WTC11 (cell line): ENCODE data around the gene NTN4. TPM values are rescaled to one million over a fixed set of nuclear protein-coding genes. Genes with fewer than 3 reads are reported as not detected.

Experiments used
- ATAC-seq: fragments of 200-7000 bp; cut with Tn5 transposase; 2 replicates; pipeline ENCODE4 v1.10.0; 2021; ENCODE audit warnings: mild to moderate bottlenecking, moderate library complexity
- CTCF ChIA-PET: fragments of 300-600 bp; sonication (Branson Sonifier 250); formaldehyde crosslinking; loops from one replicate; lab custom pipeline; 2021; ENCODE audit warnings: antibody characterized with exemption; lab: Charles Lee
- POLR2A ChIA-PET: fragments of 350-600 bp; sonication (Branson Sonifier 250); formaldehyde crosslinking; loops from one replicate; lab custom pipeline; 2021; ENCODE audit warnings: antibody characterized with exemption; lab: Charles Lee
- DNase-seq: peaks from one replicate; pipeline ENCODE4 v3.0.0; 2021; ENCODE audit warnings: low spot score
- H3K27ac Mint-ChIP-seq: 2 replicates; pipeline ENCODE4 v1.8.0; 2021; ENCODE audit warnings: mixed read lengths
- H3K27me3 Mint-ChIP-seq: 2 replicates; pipeline ENCODE4 v1.8.0; 2021; ENCODE audit warnings: low read depth, mild to moderate bottlenecking, moderate library complexity, mixed read lengths
- H3K36me3 Mint-ChIP-seq: 2 replicates; pipeline ENCODE4 v1.8.0; 2021; ENCODE audit warnings: mixed read lengths
- H3K4me1 Mint-ChIP-seq: 2 replicates; pipeline ENCODE4 v1.8.0; 2022; ENCODE audit warnings: mixed read lengths
- H3K4me3 Mint-ChIP-seq: 2 replicates; pipeline ENCODE4 v1.8.0; 2021; ENCODE audit warnings: mild to moderate bottlenecking, moderate library complexity, mixed read lengths
- H3K9me3 Mint-ChIP-seq: 2 replicates; pipeline ENCODE4 v1.8.0; 2021; ENCODE audit warnings: mixed read lengths
- CREM ChIP-seq: sonication (generic); formaldehyde crosslinking; IDR thresholded peaks from 2 replicates; pipeline ENCODE4 v1.8.1; 2022; ENCODE audit warnings: mild to moderate bottlenecking, missing genetic modification reagents, moderate library complexity
- ELF4 ChIP-seq: sonication (generic); formaldehyde crosslinking; IDR thresholded peaks from 2 replicates; pipeline ENCODE4 v1.8.1; 2022; ENCODE audit warnings: low read depth, mild to moderate bottlenecking, moderate library complexity, missing genetic modification reagents
- JAZF1 ChIP-seq: fragments of 250-450 bp; sonication (Bioruptor Pico); IDR thresholded peaks from 2 replicates; pipeline ENCODE4 v1.9.0; 2021; ENCODE audit warnings: moderate library complexity, mild to moderate bottlenecking, inconsistent platforms
- NR3C1 ChIP-seq: sonication (generic); formaldehyde crosslinking; conservative IDR thresholded peaks from 2 replicates; pipeline ENCODE4 v1.8.1; 2023; ENCODE audit warnings: low read depth, mild to moderate bottlenecking, missing genetic modification reagents
- OVOL2 ChIP-seq: fragments of 250-450 bp; sonication (Bioruptor Pico); IDR thresholded peaks from 2 replicates; pipeline ENCODE4 v1.9.0; 2021; ENCODE audit warnings: mild to moderate bottlenecking, borderline replicate concordance
- SMAD4 ChIP-seq: sonication (generic); formaldehyde crosslinking; IDR thresholded peaks from 2 replicates; pipeline ENCODE4 v1.8.0; 2022; ENCODE audit warnings: mild to moderate bottlenecking, missing genetic modification reagents
- TEAD1 ChIP-seq: sonication (generic); formaldehyde crosslinking; IDR thresholded peaks from 2 replicates; pipeline ENCODE4 v1.8.0; 2022; ENCODE audit warnings: mild to moderate bottlenecking, missing genetic modification reagents
- ZNF121 ChIP-seq: sonication (generic); formaldehyde crosslinking; IDR thresholded peaks from 2 replicates; pipeline ENCODE4 v1.8.0; 2023; ENCODE audit warnings: missing genetic modification reagents
- ZNF263 ChIP-seq: sonication (generic); formaldehyde crosslinking; IDR thresholded peaks from 2 replicates; pipeline ENCODE4 v1.8.1; 2022; ENCODE audit warnings: low read depth, mild to moderate bottlenecking, moderate library complexity, missing genetic modification reagents
- ZNF317 ChIP-seq: sonication (generic); formaldehyde crosslinking; IDR thresholded peaks from 2 replicates; pipeline ENCODE4 v1.8.1; 2023; ENCODE audit warnings: low read depth, mild to moderate bottlenecking, moderate library complexity, missing genetic modification reagents, borderline replicate concordance
- ZNF671 ChIP-seq: fragments of 250-450 bp; sonication (Bioruptor Pico); IDR thresholded peaks from 2 replicates; pipeline ENCODE4 v1.8.0; 2021; ENCODE audit warnings: mild to moderate bottlenecking
- total RNA-seq: library from RNA; stranded (reverse); gene quantifications from 3 replicates; pipeline ENCODE4 v1.2.3, GENCODE V29; 2021
- TF ChIP-seq, protein P1 (sequence below): sonication (generic); formaldehyde crosslinking; IDR thresholded peaks from 2 replicates; pipeline ENCODE4 v1.8.1; 2023; ENCODE audit warnings: mild to moderate bottlenecking, missing genetic modification reagents, borderline replicate concordance
- TF ChIP-seq, protein P2 (sequence below): sonication (generic); formaldehyde crosslinking; IDR thresholded peaks from 2 replicates; pipeline ENCODE4 v1.8.1; 2022; ENCODE audit warnings: mild to moderate bottlenecking, missing genetic modification reagents, moderate library complexity, borderline replicate concordance
- TF ChIP-seq, protein P3 (sequence below): sonication (generic); formaldehyde crosslinking; IDR thresholded peaks from 2 replicates; pipeline ENCODE4 v1.8.0; 2022; ENCODE audit warnings: missing genetic modification reagents
- TF ChIP-seq, protein P4 (sequence below): sonication (generic); formaldehyde crosslinking; IDR thresholded peaks from 2 replicates; pipeline ENCODE4 v1.8.1; 2022; ENCODE audit warnings: missing genetic modification reagents, borderline replicate concordance
- TF ChIP-seq, protein P5 (sequence below): sonication (generic); formaldehyde crosslinking; IDR thresholded peaks from 2 replicates; pipeline ENCODE4 v1.8.0; 2023; ENCODE audit warnings: missing genetic modification reagents
- TF ChIP-seq, protein P6 (sequence below): sonication (generic); formaldehyde crosslinking; IDR thresholded peaks from 2 replicates; pipeline ENCODE4 v1.8.1; 2023; ENCODE audit warnings: mild to moderate bottlenecking, moderate library complexity, missing genetic modification reagents
- TF ChIP-seq, protein P7 (sequence below): sonication (generic); formaldehyde crosslinking; IDR thresholded peaks from 2 replicates; pipeline ENCODE4 v1.8.1; 2022; ENCODE audit warnings: mild to moderate bottlenecking, moderate library complexity, missing genetic modification reagents

Gene NTN4
- total RNA-seq, 1 experiment from 2014 or later: 2.7 TPM

DNA sequence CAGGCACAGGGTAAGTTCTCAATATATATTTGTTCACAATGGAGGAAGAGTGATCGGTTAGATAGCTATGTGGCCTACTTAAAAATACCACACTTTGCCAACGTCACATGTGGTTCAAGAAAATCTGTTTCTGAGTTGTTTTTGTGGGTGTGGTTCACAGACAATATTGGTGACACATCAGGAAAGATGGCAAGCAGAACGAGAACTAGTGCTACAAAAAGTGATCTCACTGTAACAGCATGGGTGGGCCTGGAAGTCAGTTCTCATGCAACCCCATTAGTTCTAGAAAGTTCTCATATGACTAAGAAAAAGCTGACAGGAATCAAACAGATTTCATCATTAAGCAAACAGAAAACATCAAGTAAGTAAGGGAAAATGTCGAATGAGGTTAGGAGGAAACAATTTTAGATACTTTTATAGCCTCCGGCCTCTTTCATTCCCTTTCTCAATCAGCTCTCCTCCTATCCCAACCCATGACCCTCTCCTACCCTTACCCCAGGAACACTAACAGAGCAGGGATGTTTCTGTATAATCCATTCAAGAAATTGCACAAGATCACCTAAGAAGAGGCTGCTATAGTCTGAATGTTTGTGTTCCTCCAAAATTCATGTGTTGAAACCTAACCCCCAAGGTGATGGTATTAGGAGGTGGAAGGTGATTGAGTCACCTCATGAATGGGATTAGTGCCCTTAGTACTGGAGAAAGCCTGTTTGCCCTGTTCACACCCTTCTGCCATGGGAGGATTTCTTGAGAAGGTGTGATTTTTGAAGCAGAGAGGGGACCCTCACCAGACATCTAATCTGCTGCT lies 15.5 kb upstream of the NTN4 start:
- POLR2A ChIA-PET: no interaction called here

DNA sequence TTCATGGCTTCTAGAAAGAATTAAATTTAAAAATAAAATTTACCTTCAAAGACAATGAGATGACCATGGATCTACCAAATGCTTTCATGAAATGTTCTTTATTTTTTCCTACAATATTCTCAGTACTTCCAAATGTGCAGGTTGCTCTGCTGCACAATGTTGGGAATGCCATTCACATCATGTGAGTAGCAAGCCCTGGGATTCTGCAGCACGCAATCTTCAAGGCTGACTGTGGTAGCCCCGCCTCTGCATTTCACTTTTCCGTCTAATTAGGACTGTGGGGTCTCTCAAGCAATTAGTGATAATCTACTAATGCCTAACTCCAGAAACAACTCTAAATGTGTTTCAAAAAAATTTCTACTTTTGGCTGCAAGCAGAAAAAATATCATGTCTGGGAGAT lies 13.7 kb upstream of the NTN4 start:
- no peaks in the 10 kb centered on the region for H3K27me3 Mint-ChIP-seq
- DNase-seq: no peak
- no peak for ATAC-seq
- H3K36me3 Mint-ChIP-seq: no peaks in the 10 kb centered on the region; the same call in 1 of the 2 replicates
- no peaks in the 10 kb centered on the region for H3K4me1 Mint-ChIP-seq
- ChIA-PET CTCF (interaction anchor here (1.8 kb wide), 1 partner anchor 10 kb away, joined by 4 read pairs; no protein-coding TSS in a partner anchor), POLR2A (no interaction called here)
- H3K9me3 Mint-ChIP-seq: peaks cover 9% of the 10 kb centered on the region
- H3K4me3 Mint-ChIP-seq: no peak overlapping the region
- H3K27ac Mint-ChIP-seq: no peak overlapping the region
- TF ChIP-seq, protein P1, sequence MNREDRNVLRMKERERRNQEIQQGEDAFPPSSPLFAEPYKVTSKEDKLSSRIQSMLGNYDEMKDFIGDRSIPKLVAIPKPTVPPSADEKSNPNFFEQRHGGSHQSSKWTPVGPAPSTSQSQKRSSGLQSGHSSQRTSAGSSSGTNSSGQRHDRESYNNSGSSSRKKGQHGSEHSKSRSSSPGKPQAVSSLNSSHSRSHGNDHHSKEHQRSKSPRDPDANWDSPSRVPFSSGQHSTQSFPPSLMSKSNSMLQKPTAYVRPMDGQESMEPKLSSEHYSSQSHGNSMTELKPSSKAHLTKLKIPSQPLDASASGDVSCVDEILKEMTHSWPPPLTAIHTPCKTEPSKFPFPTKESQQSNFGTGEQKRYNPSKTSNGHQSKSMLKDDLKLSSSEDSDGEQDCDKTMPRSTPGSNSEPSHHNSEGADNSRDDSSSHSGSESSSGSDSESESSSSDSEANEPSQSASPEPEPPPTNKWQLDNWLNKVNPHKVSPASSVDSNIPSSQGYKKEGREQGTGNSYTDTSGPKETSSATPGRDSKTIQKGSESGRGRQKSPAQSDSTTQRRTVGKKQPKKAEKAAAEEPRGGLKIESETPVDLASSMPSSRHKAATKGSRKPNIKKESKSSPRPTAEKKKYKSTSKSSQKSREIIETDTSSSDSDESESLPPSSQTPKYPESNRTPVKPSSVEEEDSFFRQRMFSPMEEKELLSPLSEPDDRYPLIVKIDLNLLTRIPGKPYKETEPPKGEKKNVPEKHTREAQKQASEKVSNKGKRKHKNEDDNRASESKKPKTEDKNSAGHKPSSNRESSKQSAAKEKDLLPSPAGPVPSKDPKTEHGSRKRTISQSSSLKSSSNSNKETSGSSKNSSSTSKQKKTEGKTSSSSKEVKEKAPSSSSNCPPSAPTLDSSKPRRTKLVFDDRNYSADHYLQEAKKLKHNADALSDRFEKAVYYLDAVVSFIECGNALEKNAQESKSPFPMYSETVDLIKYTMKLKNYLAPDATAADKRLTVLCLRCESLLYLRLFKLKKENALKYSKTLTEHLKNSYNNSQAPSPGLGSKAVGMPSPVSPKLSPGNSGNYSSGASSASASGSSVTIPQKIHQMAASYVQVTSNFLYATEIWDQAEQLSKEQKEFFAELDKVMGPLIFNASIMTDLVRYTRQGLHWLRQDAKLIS (CRISPR knock-in tag): no peak
- TF ChIP-seq, protein P2, sequence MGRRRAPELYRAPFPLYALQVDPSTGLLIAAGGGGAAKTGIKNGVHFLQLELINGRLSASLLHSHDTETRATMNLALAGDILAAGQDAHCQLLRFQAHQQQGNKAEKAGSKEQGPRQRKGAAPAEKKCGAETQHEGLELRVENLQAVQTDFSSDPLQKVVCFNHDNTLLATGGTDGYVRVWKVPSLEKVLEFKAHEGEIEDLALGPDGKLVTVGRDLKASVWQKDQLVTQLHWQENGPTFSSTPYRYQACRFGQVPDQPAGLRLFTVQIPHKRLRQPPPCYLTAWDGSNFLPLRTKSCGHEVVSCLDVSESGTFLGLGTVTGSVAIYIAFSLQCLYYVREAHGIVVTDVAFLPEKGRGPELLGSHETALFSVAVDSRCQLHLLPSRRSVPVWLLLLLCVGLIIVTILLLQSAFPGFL (CRISPR knock-in tag): no peak
- TF ChIP-seq JAZF1 (no peak), OVOL2 (CRISPR knock-in tag) (no peak), ZNF121 (CRISPR knock-in tag) (no peak), SMAD4 (CRISPR knock-in tag) (no peak), TEAD1 (CRISPR knock-in tag) (no peak), ZNF671 (CRISPR knock-in tag) (no peak)
- TF ChIP-seq, protein P3, sequence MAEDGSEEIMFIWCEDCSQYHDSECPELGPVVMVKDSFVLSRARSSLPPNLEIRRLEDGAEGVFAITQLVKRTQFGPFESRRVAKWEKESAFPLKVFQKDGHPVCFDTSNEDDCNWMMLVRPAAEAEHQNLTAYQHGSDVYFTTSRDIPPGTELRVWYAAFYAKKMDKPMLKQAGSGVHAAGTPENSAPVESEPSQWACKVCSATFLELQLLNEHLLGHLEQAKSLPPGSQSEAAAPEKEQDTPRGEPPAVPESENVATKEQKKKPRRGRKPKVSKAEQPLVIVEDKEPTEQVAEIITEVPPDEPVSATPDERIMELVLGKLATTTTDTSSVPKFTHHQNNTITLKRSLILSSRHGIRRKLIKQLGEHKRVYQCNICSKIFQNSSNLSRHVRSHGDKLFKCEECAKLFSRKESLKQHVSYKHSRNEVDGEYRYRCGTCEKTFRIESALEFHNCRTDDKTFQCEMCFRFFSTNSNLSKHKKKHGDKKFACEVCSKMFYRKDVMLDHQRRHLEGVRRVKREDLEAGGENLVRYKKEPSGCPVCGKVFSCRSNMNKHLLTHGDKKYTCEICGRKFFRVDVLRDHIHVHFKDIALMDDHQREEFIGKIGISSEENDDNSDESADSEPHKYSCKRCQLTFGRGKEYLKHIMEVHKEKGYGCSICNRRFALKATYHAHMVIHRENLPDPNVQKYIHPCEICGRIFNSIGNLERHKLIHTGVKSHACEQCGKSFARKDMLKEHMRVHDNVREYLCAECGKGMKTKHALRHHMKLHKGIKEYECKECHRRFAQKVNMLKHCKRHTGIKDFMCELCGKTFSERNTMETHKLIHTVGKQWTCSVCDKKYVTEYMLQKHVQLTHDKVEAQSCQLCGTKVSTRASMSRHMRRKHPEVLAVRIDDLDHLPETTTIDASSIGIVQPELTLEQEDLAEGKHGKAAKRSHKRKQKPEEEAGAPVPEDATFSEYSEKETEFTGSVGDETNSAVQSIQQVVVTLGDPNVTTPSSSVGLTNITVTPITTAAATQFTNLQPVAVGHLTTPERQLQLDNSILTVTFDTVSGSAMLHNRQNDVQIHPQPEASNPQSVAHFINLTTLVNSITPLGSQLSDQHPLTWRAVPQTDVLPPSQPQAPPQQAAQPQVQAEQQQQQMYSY (CRISPR knock-in tag): no peak
- TF ChIP-seq, protein P4, sequence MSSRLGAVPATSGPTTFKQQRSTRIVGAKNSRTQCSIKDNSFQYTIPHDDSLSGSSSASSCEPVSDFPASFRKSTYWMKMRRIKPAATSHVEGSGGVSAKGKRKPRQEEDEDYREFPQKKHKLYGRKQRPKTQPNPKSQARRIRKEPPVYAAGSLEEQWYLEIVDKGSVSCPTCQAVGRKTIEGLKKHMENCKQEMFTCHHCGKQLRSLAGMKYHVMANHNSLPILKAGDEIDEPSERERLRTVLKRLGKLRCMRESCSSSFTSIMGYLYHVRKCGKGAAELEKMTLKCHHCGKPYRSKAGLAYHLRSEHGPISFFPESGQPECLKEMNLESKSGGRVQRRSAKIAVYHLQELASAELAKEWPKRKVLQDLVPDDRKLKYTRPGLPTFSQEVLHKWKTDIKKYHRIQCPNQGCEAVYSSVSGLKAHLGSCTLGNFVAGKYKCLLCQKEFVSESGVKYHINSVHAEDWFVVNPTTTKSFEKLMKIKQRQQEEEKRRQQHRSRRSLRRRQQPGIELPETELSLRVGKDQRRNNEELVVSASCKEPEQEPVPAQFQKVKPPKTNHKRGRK (CRISPR knock-in tag): no peak
- TF ChIP-seq, protein P5, sequence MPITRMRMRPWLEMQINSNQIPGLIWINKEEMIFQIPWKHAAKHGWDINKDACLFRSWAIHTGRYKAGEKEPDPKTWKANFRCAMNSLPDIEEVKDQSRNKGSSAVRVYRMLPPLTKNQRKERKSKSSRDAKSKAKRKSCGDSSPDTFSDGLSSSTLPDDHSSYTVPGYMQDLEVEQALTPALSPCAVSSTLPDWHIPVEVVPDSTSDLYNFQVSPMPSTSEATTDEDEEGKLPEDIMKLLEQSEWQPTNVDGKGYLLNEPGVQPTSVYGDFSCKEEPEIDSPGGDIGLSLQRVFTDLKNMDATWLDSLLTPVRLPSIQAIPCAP (CRISPR knock-in tag): no peak
- TF ChIP-seq, protein P6, sequence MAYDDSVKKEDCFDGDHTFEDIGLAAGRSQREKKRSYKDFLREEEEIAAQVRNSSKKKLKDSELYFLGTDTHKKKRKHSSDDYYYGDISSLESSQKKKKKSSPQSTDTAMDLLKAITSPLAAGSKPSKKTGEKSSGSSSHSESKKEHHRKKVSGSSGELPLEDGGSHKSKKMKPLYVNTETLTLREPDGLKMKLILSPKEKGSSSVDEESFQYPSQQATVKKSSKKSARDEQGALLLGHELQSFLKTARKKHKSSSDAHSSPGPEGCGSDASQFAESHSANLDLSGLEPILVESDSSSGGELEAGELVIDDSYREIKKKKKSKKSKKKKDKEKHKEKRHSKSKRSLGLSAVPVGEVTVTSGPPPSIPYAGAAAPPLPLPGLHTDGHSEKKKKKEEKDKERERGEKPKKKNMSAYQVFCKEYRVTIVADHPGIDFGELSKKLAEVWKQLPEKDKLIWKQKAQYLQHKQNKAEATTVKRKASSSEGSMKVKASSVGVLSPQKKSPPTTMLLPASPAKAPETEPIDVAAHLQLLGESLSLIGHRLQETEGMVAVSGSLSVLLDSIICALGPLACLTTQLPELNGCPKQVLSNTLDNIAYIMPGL (CRISPR knock-in tag): no peak

More for the DNA sequence above, 15.5 kb upstream of the NTN4 start:
- peaks cover 13% of the 10 kb centered on the region for H3K9me3 Mint-ChIP-seq
- no peak for DNase-seq
- no peaks in the 10 kb centered on the region; the same call in 1 of the 2 replicates for H3K36me3 Mint-ChIP-seq
- no peak overlapping the region for H3K27ac Mint-ChIP-seq
- no peak overlapping the region for H3K4me3 Mint-ChIP-seq
- TF ChIP-seq ELF4 (CRISPR knock-in tag) (no peak), ZNF317 (CRISPR knock-in tag) (no peak), CREM (CRISPR knock-in tag) (no peak), NR3C1 (CRISPR knock-in tag) (no peak), ZNF263 (no peak)
- TF ChIP-seq, protein P4 (CRISPR knock-in tag): no peak
- TF ChIP-seq, protein P7, sequence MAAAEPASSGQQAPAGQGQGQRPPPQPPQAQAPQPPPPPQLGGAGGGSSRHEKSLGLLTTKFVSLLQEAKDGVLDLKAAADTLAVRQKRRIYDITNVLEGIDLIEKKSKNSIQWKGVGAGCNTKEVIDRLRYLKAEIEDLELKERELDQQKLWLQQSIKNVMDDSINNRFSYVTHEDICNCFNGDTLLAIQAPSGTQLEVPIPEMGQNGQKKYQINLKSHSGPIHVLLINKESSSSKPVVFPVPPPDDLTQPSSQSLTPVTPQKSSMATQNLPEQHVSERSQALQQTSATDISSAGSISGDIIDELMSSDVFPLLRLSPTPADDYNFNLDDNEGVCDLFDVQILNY: no peak
- CTCF ChIA-PET: interaction anchor here (1.8 kb wide), 1 partner anchor 9 kb away, joined by 4 read pairs; no protein-coding TSS in a partner anchor
- H3K27me3 Mint-ChIP-seq: no peaks in the 10 kb centered on the region
- no peaks in the 10 kb centered on the region for H3K4me1 Mint-ChIP-seq
- no peak; the same call in 1 of the 2 replicates for ATAC-seq
